ES-I3 (cell line): ENCODE data around the gene LYRM1.

Source experiments
- H3K36me3 ChIP-seq: 2 replicates; pipeline ENCODE4 v1.6.1; 2013; ENCODE audit warnings: mild to moderate bottlenecking, low read length, control low read depth, moderate library complexity; ENCODE audit not compliant: insufficient read depth
- H3K4me1 ChIP-seq: 2 replicates; pipeline ENCODE4 v1.6.1; 2013; ENCODE audit warnings: mild to moderate bottlenecking, control low read depth, low read length; ENCODE audit not compliant: insufficient read depth
- H3K9ac ChIP-seq: 2 replicates; pipeline ENCODE4 v1.6.1; 2013; ENCODE audit warnings: low read depth, mild to moderate bottlenecking, low read length, moderate library complexity
- H3K9me3 ChIP-seq: 2 replicates; pipeline ENCODE4 v1.6.1; 2013; ENCODE audit warnings: mild to moderate bottlenecking, low read length, moderate library complexity; ENCODE audit not compliant: control insufficient read depth, insufficient read depth

Gene LYRM1

GRCh38 chr16:20866145-20866772 lies 34.3 kb upstream of the LYRM1 start:
- H3K4me1 ChIP-seq, result peaks cover 19% of the 10 kb centered on the region
- no peaks in the 10 kb centered on the region for H3K36me3 ChIP-seq
- no peak overlapping the region for H3K9ac ChIP-seq
- no peaks in the 10 kb centered on the region for H3K9me3 ChIP-seq

GRCh38 chr16:20866801-20867200 lies 33.8 kb upstream of the LYRM1 start:
- Histone ChIP-seq H3K9ac (no peak overlapping the region), H3K9me3 (no peaks in the 10 kb centered on the region), H3K4me1 (peaks cover 19% of the 10 kb centered on the region), H3K36me3 (no peaks in the 10 kb centered on the region)

GRCh38 chr16:20867585-20867984 lies 33.0 kb upstream of the LYRM1 start:
- H3K36me3 ChIP-seq, result no peaks in the 10 kb centered on the region
- H3K4me1 ChIP-seq, result peaks cover 19% of the 10 kb centered on the region
- H3K9me3 ChIP-seq, result no peaks in the 10 kb centered on the region
- H3K9ac ChIP-seq, result no peak overlapping the region

GRCh38 chr16:20868890-20869289 lies 31.7 kb upstream of the LYRM1 start:
- no peaks in the 10 kb centered on the region for H3K36me3 ChIP-seq
- peaks cover 13% of the 10 kb centered on the region for H3K4me1 ChIP-seq
- H3K9ac ChIP-seq, result no peak overlapping the region
- H3K9me3 ChIP-seq, result no peaks in the 10 kb centered on the region

GRCh38 chr16:20870122-20870820 lies 30.3 kb upstream of the LYRM1 start:
- Histone ChIP-seq H3K9me3 (no peaks in the 10 kb centered on the region), H3K4me1 (peaks cover 17% of the 10 kb centered on the region), H3K36me3 (no peaks in the 10 kb centered on the region), H3K9ac (no peak overlapping the region)

GRCh38 chr16:20871258-20871657 lies 29.3 kb upstream of the LYRM1 start:
- no peaks in the 10 kb centered on the region for H3K9me3 ChIP-seq
- peaks cover 7% of the 10 kb centered on the region for H3K4me1 ChIP-seq

DNA sequence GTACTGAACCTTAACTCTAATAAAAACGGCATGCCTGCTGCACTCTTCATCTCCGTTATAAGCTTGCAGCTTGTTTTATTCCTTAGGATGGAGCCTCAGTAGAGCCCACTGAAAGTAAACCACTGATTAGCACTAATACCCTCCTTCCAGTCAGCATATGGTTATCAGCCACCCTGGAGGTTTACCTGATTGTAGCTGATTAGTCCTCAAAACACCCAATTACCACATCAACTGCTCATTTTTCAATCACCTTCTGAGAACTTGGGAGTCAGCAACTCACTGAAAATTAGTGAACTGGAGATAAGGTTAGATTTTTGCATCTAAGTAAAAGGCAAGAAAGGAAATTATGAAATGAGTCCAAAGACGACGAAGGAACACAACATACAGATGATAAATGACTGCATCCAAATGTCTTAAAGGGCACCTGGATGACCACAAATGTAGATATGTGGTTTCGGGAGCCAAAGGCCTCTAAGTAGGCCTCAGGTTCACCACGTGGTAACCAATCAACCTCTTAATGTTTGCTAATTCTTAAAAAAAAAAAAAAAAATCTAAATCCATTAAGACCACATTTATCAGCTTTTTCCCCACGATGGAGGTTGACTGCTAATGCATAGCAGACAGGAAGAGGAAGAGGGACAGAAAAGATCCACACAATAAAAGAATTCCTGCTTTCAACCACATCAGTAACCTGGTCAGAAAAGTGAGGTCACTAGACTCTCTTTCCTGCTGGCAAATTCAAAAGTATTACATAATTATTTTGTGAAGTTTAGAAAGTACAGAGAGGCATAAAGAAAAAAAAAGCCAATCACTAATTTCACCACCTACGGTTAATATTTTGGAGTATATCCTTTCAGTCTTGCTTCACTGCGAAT lies 28.4 kb upstream of the LYRM1 start:
- H3K36me3 ChIP-seq, result no peaks in the 10 kb centered on the region
- no peak overlapping the region for H3K9ac ChIP-seq
- H3K9me3 ChIP-seq, result no peaks in the 10 kb centered on the region
- 0 out of 2 replicates have a peak, but pooled peaks cover 3% of the 10 kb centered on the region for H3K4me1 ChIP-seq

More at GRCh38 chr16:20871258-20871657, 29.3 kb upstream of the LYRM1 start:
- Histone ChIP-seq H3K9ac (no peak overlapping the region), H3K36me3 (no peaks in the 10 kb centered on the region)

- Histone ChIP-seq H3K36me3 (no peaks in the 10 kb centered on the region), H3K4me1 (peaks cover 6% of the 10 kb centered on the region; the same call in 1 of the 2 replicates), H3K9me3 (no peaks in the 10 kb centered on the region), H3K9ac (no peak overlapping the region)
Observed at GRCh38 chr16:20873331-20873730, 27.2 kb upstream of the LYRM1 start.

DNA sequence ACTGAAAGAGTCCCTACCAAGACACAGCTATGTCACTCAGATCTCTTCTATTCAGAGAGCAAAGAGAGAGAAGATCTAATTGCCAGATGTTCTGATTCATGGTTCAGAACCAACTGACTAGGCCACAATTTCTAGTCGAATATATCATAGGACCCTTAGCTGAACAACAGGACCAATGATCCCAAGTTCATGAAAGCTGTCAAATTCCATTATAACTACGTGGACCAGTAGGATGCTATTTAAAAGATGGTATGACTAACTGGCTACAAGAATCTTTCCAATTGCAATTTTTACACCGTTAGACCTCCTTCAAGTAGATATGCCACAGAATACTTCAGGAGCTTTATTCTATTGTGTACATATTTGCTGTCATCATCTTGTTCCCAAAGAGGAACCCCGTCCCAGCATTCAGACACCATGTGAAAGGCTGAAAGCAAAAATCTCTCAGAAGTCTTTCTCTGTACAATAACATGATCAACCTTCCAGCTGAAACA lies 26.4 kb upstream of the LYRM1 start:
- Histone ChIP-seq H3K4me1 (peaks cover 12% of the 10 kb centered on the region; the same call in 1 of the 2 replicates), H3K9ac (no peak overlapping the region), H3K9me3 (no peaks in the 10 kb centered on the region), H3K36me3 (no peaks in the 10 kb centered on the region)

DNA sequence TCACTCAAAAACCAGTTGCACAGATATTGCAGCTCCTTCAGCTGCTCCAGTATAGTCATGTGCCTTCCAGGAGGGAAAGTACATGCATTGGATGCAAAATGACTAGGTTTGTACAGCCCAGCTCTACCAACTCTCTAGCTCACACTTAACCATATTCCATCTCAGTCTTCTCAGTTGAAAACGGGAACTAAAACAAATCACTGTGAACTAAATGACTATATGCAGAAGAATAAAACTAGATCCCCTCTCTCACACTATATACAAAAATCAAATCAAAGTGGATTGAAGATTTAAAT lies 25.3 kb upstream of the LYRM1 start:
- Histone ChIP-seq H3K9me3 (no peaks in the 10 kb centered on the region), H3K4me1 (peaks cover 21% of the 10 kb centered on the region; the same call in 1 of the 2 replicates)

GRCh38 chr16:20878682-20879147 lies 21.9 kb upstream of the LYRM1 start:
- Histone ChIP-seq H3K9me3 (no peaks in the 10 kb centered on the region), H3K9ac (no peak overlapping the region), H3K4me1 (peaks cover 21% of the 10 kb centered on the region; the same call in 1 of the 2 replicates), H3K36me3 (no peaks in the 10 kb centered on the region)

More for the DNA sequence above, 25.3 kb upstream of the LYRM1 start:
- Histone ChIP-seq H3K9ac (no peak overlapping the region), H3K36me3 (no peaks in the 10 kb centered on the region)

DNA sequence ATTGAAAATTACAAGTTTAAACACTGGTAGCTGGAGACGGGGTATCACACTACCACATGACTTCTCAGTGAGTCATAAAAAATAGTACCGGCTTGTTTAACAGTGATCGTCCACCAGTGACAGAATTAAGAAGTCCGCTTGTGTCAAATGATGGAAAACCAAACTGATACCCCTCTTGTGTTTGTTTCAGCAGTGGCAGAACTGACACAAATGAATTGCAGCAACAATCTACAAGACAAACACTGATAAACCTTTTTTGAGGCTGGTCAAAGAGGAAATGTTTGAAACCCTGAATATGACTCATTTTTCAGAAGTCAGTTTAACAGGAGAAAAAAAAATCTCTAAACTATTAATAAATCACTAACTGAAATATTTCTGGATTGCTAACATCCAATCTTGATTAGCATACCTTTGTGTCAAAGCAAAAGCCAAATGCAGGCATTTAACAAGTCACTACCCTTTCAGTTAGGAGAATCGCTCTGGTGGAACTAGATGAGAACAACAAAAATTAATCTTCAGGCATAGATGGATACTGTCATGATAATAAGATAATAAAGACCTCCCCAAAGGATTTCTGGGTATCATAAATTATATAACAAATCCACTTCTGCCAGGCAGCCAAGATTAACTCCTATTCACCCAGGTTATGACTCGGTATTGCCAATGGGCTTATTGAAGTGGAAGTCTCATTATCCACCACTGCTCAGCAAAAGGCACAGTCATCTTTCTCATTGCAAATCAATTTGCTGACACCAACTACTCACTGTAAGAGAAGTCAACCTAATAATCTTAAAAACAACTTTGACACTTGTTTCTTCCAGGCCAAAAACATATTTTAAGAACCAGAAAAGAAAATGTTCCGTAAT lies 21.2 kb upstream of the LYRM1 start:
- Histone ChIP-seq H3K9ac (no peak overlapping the region), H3K36me3 (no peaks in the 10 kb centered on the region), H3K4me1 (peaks cover 21% of the 10 kb centered on the region; the same call in 1 of the 2 replicates), H3K9me3 (no peaks in the 10 kb centered on the region)

DNA sequence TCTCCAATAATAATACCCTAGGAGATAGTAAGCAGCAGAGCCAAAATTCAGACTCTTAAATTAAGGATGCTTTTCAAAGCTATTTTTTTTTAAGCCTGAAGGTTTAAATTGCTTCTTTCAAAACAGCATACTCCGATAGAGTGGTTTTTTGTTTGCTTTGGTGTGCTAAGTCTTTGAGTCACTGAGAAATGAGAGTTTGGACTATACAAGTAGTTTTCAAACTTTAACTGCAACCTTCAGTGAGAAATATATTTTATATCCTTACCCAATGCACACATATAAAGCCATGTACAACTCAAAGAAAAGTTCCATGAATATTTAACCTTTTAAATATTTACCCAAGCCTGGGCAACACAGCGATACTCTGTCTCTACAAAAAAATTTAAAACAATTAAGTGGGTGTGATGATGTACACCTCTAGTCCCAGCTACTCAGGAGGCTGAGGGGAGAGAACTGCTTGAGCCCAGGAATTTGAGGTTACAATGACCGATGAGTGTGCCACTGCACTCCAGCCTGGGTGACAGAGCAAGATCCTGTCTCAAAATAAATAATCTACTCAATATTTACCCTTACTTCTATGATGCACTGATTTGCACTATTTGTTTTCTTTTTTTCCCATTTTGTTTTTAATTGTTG lies 19.6 kb upstream of the LYRM1 start:
- no peaks in the 10 kb centered on the region for H3K36me3 ChIP-seq
- no peak overlapping the region for H3K9ac ChIP-seq
- no peaks in the 10 kb centered on the region for H3K9me3 ChIP-seq
- H3K4me1 ChIP-seq, result peaks cover 18% of the 10 kb centered on the region; the same call in 1 of the 2 replicates
